COLO668 (cell line): ENCODE data around the gene ATG16L1.
"Not testable (repeated sequence)": the region's sequence is repeated elsewhere in the genome, so short reads cannot be mapped to it uniquely, and the experiment has no call there.

Experiments used
- DNase-seq: peaks from one replicate; lab custom pipeline; 2025; ENCODE audit not compliant: unreplicated experiment; lab: John Stamatoyannopoulos, UW

The ATG16L1 gene

GRCh38 chr2:233329489-233330135 lies 78.1 kb downstream of the ATG16L1 start:
- peak; percentile 60 for DNase-seq

- DNase-seq: no peak
Observed at GRCh38 chr2:233331536-233331935, 80.1 kb downstream of the ATG16L1 start.

- DNase-seq: no peak
Observed at GRCh38 chr2:233332125-233332524, 80.7 kb downstream of the ATG16L1 start.

- DNase-seq: no peak
Observed at GRCh38 chr2:233334915-233335314, 83.4 kb downstream of the ATG16L1 start.

GRCh38 chr2:233336091-233336490 lies 84.6 kb downstream of the ATG16L1 start:
- DNase-seq: not testable (repeated sequence)

GRCh38 chr2:233336541-233336940 lies 85.1 kb downstream of the ATG16L1 start:
- no peak for DNase-seq

- no peak for DNase-seq
Observed at GRCh38 chr2:233338046-233338445, 86.6 kb downstream of the ATG16L1 start.

GRCh38 chr2:233338812-233339368 lies 87.4 kb downstream of the ATG16L1 start:
- DNase-seq: no peak

GRCh38 chr2:233339427-233339826 lies 88.0 kb downstream of the ATG16L1 start:
- no peak for DNase-seq

GRCh38 chr2:233341296-233341695 lies 89.8 kb downstream of the ATG16L1 start:
- no peak for DNase-seq

- no peak for DNase-seq
Observed at GRCh38 chr2:233342301-233342700, 90.8 kb downstream of the ATG16L1 start.

GRCh38 chr2:233343171-233343705 lies 91.8 kb downstream of the ATG16L1 start:
- DNase-seq: no peak
